Measurements from ENCODE around the gene C1S.
"Not testable (repeated sequence)": the region's sequence is repeated elsewhere in the genome, so short reads cannot be mapped to it uniquely, and the experiment has no call there.

Gene C1S

DNA sequence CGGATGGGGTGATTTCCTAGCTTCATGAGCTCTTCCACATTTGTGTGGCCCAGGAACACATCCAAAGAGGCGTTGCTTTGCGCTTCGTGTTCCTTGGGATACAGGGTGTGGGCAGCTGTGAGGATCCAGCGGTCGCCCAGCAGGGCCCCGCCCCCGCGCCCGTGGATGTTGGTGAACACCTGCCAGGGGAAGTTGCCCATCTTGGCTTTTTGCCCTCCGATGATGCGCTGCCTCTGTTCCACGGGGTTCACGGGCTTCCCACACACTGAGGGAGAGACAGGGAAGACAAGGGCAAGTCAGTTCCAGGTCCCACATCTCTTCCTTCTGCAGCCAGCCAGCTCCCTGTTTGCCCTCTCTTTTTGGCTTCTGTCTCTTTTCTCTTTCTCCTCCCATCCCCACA is 20.5 kb downstream of the C1S start:
- DNase-seq = no peak

DNA sequence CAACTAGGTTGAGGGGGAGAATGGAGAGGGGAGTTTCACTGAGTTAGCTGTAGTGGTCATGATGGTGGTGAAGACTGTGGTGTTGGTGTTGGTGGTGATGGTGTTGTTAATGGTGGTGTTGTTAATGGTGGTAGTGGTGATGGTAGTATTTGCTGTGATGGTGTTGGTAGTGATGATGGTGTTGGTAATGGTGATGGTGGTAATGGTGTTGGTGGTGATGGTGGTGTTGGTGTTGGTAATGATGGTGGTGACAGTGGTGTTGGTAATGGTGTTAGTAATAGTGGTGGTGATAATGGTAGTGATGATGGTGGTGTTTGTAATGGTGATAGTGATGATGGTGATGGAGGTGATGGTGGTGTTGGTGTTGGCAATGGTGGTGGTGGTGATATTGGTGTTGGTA is 22.6 kb downstream of the C1S start:
- no peak for DNase-seq

DNA sequence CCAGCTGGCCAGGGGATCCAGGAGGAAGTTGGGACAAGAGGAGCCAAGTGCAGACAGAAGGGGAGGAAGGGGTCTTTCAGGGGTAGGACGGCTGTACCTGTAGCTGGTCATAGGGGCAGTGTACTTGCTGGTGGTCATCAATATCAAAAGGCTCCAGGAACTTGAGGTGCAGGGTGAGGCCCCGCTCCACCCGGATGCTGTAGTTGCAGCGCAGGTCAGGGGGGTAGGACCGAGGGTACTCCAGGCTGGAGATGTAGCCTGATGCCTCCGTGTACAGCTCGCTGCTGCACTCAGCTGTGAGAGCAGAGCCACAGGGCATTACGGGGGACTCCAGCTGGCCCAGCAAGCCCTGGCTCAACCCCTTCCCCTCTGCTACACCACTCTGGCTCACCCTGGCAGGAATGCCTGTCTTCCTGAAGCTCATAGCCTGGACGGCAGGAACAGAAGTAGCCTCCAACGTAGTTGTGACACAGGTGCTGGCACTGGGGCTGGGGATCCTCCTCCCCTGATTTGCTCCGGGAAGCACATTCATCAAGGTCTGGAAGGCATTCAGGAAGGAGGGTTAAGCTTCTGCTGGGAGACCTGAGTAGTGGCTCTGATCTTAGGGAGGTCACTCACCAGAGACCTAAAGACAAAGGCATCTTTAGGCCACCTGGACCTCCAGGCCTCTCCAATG is 28.8 kb downstream of the C1S start:
- no peak for DNase-seq

DNA sequence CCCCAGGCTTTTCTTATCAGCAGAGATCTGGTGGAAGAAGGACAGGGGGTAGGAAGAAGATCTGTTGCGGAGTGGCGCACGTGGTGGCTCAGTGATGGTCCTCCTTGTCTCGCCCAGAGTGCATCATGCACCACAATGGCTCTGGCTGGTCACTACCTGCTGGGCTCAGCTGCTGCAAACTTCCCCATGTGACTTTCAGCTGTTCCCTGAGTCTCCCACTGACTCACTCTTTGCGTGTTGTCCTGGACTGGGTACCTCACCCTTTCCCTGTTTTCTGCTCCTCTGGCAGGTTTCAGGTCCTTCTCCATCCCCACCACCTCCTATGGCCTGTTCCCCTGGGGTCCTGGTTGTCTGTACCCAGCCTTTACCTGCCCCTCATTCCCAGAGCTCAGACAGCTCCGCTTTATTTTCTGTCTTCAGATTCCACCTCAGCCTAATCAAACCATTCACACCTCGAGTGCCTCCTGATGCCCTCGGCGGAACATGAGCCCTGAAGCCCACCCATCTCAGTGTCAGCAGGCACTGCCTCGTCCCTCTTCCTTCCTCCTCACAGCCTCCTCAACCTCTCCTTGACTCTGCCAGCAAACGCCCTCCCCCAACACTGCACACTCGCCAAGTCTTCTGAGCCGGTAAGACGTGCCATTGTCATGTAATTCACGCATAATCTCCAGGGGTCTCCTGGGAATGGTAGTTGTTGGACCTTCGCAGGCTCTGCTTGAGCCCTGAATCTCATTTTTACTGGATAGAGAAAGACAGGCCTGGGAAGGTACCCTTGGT is 29.9 kb downstream of the C1S start:
- no peak for DNase-seq

DNA sequence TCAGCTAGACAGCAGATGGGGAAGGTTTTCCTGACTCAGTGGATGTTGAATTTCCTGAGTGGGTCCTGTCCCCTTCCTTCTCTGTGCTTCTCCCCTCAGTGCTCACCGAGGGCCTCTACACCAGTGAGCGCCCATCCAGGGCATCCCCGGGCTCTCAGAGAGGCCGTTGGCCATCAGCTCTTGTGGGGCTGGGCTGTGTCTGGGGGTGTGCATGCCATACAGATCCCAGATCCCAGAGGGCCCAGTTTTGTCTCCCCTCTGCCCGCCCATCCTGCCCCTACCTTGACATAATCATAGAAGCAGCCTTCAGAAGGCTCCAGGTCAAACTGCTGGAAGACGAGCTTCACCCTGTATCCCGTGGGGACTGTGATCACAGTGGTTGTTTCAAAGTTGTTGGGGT is 30.7 kb downstream of the C1S start:
- DNase-seq = no peak

DNA sequence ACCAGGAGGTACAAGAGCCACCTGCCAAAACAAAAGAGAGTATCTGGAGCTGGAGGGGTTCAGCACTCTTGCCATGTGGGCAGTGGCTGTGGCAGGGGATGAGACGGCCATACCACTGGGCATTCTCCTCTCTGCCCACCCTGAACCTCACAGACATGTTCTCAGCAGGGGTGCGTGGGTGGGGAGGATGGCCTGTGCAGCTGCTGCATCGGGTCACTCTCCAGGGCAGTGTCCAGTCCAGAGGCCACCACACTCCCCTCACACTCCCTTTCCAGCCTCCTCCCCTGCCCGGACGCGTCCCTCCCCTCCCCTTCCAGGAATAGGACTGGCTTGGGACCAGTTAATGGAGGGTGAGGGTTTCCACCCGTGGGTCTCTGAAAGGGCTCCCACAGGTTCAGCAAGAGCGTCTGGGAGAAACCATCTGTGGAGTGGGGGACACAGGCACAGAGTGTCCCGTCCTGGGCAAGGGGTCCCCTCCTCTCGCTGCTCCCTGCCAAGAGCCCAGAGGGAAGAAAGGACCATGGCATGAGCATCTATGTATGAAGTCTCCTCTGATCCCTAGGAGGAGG is 31.2 kb downstream of the C1S start:
- DNase-seq = no peak

DNA sequence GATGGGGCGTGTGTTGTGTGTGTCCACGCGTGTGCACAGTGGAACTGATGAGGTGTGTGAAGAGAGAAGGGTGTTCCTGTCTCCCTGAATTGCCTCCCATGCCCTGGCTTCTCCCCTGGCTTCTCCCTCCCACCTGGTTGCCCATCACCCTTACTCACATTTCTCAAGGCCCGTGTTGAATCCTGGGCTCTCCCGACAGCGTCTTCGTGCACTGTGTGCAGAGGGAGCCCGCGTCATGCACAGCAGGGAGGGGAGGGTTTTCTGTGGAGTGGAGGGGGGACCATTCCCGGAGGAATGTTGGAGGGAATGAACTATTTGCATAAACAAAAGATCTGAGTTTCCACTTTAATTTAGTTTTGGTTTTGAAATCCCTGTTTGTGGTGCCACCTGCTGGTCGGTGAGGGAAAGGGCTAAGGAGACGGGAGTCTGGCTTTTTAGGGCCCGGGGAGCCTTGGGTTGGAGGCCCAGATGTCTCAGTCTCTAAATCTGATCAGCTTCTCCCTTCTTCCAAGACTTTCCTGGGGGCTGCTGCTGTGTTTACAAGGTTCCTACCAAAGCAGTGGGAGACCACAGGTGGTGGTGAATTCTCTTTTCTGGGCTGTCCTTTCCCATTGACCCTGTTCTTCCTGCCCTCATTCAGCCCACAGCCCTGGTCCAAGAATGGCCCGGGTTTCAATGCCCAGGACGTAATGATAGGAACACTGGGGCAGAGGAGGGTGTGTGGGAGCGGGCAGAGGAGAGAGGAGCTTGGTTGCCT is 31.9 kb downstream of the C1S start, which contains the start of gene C1R:
Gene C1R (minus strand): TSS at position 217 of the 757 bp plus-strand sequence. CDS start 57 bp downstream, at position 160.
- DNase-seq = peak; percentile 25

DNA sequence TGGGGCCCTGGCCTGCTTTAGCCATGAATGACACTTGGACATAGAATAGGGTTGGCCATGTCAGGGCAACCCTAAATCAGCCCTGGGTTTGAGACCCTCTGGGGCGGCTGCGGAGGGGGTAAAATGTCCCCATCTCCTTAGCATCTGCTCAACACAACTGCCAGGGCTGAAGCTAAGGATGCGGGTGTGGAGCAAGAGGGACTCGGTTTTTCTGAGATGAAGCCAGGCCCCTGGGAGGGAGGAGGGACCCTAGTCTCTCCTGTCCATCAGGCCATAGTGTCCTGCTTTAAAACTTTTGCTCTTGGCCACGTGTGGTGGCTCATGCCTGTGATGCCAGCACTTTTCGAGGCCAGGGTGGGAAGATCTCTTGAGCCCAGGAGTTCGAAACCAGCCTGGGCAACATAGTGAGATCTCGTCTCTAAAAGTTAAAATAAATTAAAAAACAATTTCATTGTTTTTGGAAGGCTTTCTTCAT is 32.5 kb downstream of the C1S start:
- no peak for DNase-seq

DNA sequence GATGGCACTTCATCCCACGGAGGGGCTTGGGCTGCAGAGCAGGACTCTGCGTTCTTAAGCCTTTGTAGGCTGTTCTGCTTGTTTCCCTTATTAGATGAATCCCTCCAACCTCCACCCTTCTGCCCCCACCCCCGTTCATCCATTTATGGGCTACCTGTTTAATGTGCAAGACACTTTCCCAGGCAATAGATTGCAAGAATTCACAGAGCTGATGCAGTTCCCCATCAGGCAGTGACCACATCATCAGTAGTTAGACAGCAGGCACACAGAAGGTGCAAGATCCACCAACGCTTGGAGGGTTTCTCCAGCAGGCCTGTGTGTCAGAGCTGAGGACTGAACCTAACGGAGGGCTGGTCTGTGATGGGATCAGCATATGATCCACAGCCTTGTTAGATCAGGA is 33.0 kb downstream of the C1S start:
- DNase-seq = no peak

DNA sequence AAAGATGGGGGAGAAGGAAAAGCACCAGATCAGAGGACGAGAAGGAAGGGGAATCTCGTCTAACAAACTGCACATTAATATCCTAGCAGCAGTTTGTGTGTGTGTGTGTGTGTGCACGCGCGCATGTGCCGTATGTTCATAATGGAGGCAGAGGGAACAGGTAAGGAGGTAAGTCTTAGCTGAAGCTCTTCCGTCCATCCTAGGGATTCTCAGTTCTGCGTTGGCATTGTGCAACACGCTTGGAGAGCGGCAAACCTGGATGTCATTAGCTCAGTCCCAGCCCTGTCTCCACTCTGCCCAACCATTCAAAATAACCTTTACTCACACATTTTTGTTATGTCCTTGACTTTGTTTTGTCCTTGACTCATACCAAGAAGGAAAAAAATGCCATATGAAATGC is 33.4 kb downstream of the C1S start:
- no peak for DNase-seq

DNA sequence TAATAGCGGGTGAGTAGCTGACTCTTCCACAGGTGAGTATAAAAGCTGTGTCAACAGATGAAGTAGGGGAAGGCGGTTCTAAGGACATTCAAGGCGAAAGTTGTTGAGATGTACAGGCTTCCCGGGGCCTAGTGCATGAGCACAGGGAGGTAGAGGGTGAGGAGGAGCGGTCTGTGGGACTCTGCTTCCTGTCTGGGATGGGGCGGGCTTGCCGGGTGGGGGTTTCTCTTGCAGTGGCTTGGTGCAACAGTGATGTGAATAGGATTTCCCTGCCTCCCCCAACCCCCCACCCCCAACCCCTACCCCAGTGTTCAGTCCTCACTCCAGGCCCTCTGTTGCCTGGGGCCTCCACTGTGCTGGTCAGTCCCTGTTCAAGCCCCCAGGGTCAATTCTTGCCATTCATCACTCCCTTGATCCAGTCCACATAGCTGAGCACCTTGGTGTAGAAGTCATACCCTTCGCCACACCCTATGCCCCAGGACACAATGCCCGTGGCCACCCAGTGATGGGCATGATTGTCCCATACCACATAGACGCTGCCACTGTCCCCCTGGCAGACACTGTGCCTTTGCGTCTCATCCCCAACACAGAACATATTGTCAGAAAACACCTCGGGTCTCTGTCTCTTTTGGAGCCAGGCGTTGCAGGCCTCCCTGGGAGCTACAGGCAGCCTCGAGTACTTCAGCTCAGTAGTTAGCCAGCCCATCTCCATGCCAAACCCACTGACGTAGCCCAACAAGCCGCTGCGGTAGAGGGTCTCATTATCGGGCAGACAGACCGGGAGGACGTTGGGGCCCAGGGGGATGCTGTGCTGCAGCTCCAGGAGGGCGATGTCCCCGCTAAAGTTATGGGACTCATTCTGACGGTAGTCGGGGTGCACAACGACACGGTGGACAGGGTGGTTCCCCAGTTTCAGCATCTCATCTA is 35.8 kb downstream of the C1S start:
- no peak for DNase-seq

DNA sequence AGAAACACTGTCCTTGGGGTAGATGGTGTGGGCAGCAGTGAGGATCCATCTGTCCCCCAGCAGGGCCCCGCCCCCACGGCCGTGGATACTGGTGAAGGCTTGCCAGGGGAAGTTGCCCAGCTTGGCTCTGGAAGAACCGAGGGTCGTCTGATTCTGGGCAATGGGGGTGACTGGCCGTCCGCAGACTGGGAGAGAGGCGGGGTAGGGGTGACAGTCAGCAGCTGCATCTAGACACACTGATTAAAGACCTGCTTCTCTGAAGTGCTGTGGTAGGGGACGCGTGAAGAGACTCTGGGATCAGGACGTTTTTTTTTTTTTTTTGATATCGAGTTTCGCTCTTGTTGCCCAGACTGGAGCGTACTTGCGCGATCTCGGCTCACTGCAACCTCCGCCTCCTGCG is 36.5 kb downstream of the C1S start:
- peak; percentile 69 for DNase-seq

DNA sequence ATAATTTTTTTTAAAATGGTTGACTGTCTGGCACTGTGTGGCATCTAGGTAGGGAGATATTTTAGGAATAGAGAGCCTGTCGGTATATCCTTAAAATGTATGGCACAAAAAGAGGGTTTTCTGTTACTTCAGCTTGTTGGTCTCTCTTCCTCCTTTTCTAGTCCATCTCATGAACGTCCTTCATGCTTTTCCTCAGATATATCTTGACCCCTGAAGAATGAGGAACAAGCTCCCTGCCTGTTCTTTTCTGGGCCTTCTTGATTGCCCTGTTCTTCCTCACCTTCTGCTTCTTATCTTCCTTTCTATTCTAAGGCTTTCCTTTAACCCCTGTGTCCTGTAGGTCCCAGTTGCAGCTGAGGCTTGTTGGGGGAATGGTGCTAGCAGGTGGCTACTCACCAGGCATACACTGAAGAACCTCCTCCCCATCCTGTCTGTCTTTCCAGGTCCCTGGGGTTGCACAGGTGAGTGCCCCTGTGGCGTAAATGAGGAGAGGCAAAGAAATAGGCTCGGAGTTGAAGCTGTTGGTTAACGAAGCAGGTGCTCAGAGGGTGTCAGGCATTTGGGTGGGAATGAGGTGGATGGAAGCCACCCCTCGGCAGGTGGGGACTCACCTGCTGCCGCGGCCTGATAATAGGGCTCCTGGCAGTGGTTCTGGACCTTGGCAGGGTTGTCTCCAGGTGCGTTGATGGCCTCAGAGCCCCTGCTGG is 38.9 kb downstream of the C1S start:
- DNase-seq = peak; percentile 61

DNA sequence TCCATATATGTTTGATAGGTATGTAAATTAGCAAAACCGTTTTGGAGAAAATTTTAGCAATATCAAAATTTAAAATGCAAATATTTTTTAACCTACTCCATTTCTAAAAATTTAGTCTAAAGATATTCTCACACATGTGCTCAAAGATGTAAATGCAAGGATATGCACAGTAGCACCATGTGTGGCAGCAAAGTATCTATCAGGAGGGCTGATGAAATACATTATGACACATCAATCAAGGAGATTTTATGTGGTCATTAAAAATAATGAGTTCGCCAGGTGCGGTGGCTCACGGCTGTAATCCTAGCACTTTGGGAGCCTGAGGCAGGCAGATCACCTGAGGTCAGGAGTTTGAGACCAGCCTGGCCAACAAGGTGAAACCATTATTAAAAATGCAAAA is 39.7 kb downstream of the C1S start:
- no peak for DNase-seq

DNA sequence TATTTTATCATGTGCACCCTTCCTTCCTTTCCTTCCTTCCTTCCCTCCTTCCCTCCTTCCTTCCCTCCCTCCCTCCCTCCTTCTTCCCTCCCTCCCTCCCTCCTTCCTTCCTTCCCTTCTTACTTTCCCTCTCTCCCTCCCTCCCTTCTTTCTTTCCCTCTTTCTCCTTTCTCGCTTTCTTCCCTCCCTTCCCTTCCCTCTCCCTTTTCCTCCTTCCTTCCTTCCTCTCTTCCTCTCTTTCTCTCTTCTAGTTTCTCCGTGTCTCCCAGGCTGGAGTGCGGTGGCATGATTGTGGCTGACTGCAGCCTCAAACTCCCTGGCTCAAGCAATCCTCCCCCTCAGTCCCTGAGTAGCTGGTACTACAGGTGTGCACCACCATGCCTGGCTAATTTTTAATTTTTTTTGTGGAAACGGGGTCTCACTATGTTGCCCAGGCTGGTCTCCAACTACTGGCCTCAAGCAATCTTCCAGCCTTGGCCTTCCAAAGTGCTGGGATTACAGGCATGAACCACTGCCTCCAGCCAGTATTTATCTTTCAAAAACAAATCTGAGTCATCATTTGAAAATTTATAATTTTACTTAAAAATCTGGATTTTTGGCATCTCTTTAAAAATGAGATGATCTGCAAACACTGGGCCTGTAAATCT is 40.7 kb downstream of the C1S start:
- DNase-seq = no peak

DNA sequence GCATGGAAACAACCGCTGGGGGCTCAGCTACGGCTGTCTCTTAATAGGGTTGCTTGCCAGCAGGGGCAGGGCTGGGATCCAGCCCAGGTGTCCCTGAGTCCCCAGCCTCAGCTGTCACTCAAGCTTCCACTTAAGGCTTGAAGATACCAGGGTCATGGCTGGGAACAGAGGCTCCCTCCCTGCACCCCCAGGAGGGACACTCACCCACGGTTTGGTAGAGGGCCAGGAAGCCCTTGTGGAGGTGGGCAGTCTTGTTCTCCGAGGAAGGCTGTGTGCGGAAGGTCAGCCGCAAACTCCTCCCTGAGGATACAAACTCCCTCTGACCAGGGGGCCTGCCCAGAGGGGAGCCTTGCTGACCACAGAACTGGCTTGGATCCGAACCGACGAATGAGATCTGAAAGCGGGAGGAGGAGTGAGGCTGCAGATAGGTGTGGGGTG is 41.2 kb downstream of the C1S start:
- DNase-seq = no peak

DNA sequence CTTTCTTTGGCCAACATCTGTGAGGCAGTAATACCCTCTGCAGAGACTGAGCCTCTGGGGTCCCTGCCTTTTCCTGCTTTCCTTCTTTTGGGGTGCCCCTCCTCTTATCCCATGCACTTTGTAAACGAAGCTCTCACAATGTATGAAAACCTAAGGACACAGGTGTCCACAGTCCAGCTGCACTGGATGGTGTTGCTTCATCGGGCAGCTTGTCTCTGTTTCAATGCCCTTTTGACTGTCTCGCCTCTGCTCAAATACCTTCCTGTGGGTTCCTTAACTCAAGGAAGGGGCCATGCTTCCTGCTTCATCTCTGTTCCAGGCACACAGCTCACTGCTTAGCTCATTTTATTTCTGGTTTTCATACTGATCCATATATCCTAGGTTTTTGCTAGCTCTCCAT is 42.1 kb downstream of the C1S start:
- DNase-seq = no peak

DNA sequence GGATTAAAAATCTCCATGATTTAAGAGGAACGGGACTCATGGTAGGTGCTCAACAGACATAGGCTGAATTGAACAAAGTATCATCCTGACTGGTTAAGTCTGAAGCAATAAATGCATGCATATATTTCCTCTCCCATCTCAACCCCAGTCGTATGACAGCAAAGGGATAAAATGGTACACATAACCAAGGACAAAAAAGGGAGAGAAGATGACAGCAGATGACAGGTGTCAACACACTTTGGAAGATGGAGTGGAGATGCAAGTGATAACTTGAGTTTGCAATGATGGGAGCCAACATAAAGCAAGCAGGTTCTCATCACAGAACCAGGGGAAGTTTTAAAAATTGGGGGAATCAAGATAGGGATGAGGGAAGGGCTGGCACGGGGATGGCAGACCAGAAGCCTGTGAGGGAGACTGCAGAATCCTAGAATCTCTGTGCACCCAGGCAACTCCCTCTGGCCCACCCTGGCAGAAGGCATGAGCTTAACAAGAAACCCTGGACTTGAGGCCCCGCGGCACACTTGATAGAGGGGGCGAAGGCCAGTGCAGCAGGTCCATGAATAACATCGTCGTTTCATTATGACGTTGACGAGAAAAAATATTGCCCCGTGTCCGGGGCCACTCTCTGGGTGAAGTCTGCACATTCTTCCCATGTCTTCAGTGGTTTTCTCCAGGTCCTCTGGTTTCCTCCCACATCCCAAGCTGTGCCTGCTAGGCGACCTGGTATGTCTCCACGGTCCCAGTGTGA is 43.5 kb downstream of the C1S start:
- no peak for DNase-seq

DNA sequence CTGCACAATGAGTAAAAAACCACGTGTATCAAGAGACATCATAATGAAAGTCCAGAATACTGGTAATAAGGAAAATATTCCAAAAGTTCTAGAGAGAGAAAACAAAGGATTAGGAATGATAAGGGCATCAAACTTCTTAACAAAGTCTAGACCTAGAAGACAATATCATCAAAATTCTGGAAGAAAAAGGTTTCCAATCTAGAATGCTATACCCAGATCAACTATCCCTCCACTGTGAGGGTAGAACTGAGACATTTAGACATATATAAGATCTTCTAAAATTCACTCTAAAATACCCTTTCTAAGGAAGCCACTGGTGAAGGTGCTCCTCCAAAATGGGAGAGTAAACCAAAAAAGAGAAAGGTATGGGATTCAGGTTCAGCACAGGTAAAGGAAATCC is 45.6 kb downstream of the C1S start:
- DNase-seq = no peak

DNA sequence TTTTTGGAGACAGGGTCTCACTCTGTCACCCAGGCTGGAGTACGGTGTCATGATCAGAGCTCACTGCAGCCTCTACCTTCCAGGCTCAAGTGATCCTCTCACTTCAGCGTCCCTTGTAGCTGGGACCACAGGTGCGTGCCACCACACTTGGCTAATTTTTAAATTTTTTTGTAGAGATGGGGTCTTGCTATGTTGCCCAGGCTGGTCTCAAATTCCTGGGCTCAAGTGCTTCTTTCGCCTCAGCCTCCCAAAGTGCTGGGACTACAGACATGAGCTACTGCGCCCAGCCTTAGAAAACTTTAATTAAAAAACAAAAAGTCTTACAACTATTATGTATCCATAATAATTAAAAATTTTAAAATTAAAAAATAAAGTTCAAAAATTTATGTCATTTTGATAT is 46.7 kb downstream of the C1S start:
- DNase-seq = not testable (repeated sequence)

All from NCI-H2107 (cell line).